Fibroblast of skin of back (primary cell): Measurements from ENCODE around the gene GOLGA5.
"Not testable (repeated sequence)": the region's sequence is repeated elsewhere in the genome, so short reads cannot be mapped to it uniquely, and the experiment has no call there.

Source experiments
- DNase-seq: peaks from one replicate; pipeline ENCODE4 v3.0.0-alpha.2; 2013

Gene GOLGA5

GRCh38 chr14:92778868-92779565 lies 15.1 kb upstream of the GOLGA5 start:
- not testable (repeated sequence) for DNase-seq

GRCh38 chr14:92780444-92781232 lies 13.5 kb upstream of the GOLGA5 start:
- DNase-seq, result peak; percentile 58

- DNase-seq, result no peak
Observed at GRCh38 chr14:92781350-92781749, 12.8 kb upstream of the GOLGA5 start.

- DNase-seq, result peak; percentile 69
Observed at GRCh38 chr14:92783813-92784431, 10.2 kb upstream of the GOLGA5 start.

- DNase-seq, result peak; percentile 91
Observed at GRCh38 chr14:92785667-92786426, 8.3 kb upstream of the GOLGA5 start.

- no peak for DNase-seq
Observed at GRCh38 chr14:92786427-92786756, 7.7 kb upstream of the GOLGA5 start.

GRCh38 chr14:92787554-92787953 lies 6.6 kb upstream of the GOLGA5 start:
- DNase-seq, result no peak

GRCh38 chr14:92789457-92790089 lies 4.5 kb upstream of the GOLGA5 start:
- peak; percentile 20 for DNase-seq

GRCh38 chr14:92792885-92793284 lies 1.2 kb upstream of the GOLGA5 start:
- DNase-seq, result peak; percentile 24

GRCh38 chr14:92794547-92794941 lies 439 bp downstream of the GOLGA5 start:
- peak; percentile 10 for DNase-seq

GRCh38 chr14:92794961-92795360 lies 856 bp downstream of the GOLGA5 start:
- DNase-seq, result no peak

GRCh38 chr14:92797935-92798653 lies 4.0 kb downstream of the GOLGA5 start:
- DNase-seq, result no peak

GRCh38 chr14:92798811-92799210 lies 4.7 kb downstream of the GOLGA5 start:
- DNase-seq, result no peak

GRCh38 chr14:92800012-92800411 lies 5.9 kb downstream of the GOLGA5 start:
- no peak for DNase-seq

- no peak for DNase-seq
Observed at GRCh38 chr14:92800525-92800924, 6.4 kb downstream of the GOLGA5 start.

- DNase-seq, result no peak
Observed at GRCh38 chr14:92801917-92802316, 7.8 kb downstream of the GOLGA5 start.

GRCh38 chr14:92802678-92803077 lies 8.6 kb downstream of the GOLGA5 start:
- DNase-seq, result no peak

GRCh38 chr14:92813201-92813600 lies 19.1 kb downstream of the GOLGA5 start:
- no peak for DNase-seq

GRCh38 chr14:92819011-92819597 lies 25.0 kb downstream of the GOLGA5 start:
- no peak for DNase-seq

GRCh38 chr14:92819680-92820535 lies 25.8 kb downstream of the GOLGA5 start:
- DNase-seq, result not testable (repeated sequence)

GRCh38 chr14:92820536-92820840 lies 26.4 kb downstream of the GOLGA5 start:
- not testable (repeated sequence) for DNase-seq
